GM18870 (cell line): ENCODE results near the gene EXD3.

Source experiments
- ATAC-seq: cut with Tn5 transposase; IDR thresholded peaks from one replicate; pipeline ENCODE4 v1.9.1; 2021; ENCODE audit warnings: moderate library complexity; ENCODE audit not compliant: unreplicated experiment

Gene EXD3

GRCh38 chr9:137432687-137433348 is 9.9 kb upstream of the EXD3 start:
- no peak for ATAC-seq

- no peak for ATAC-seq
Measured at GRCh38 chr9:137431416-137431931, 8.5 kb upstream of the EXD3 start.

GRCh38 chr9:137430723-137431415 is 7.9 kb upstream of the EXD3 start:
- ATAC-seq, result no peak

GRCh38 chr9:137429974-137430722 is 7.2 kb upstream of the EXD3 start:
- ATAC-seq, result no peak

- no peak for ATAC-seq
Measured at GRCh38 chr9:137429546-137429890, 6.6 kb upstream of the EXD3 start.

GRCh38 chr9:137428841-137429545 is 6.0 kb upstream of the EXD3 start:
- no peak for ATAC-seq

- no peak for ATAC-seq
Measured at GRCh38 chr9:137428311-137428630, 5.3 kb upstream of the EXD3 start.

GRCh38 chr9:137427454-137428310 is 4.7 kb upstream of the EXD3 start:
- no peak for ATAC-seq

- ATAC-seq, result no peak
Measured at GRCh38 chr9:137426018-137426681, 3.2 kb upstream of the EXD3 start.

GRCh38 chr9:137423514-137424291 is 741 bp upstream of the EXD3 start:
- ATAC-seq, result no peak

- ATAC-seq, result no peak
Measured at GRCh38 chr9:137421838-137422603, 941 bp downstream of the EXD3 start.

GRCh38 chr9:137417161-137418021 is 5.6 kb downstream of the EXD3 start:
- no peak for ATAC-seq

GRCh38 chr9:137416563-137417151 is 6.3 kb downstream of the EXD3 start:
- no peak for ATAC-seq

GRCh38 chr9:137416006-137416562 is 6.9 kb downstream of the EXD3 start:
- no peak for ATAC-seq

- no peak for ATAC-seq
Measured at GRCh38 chr9:137415451-137415850, 7.5 kb downstream of the EXD3 start.

GRCh38 chr9:137412431-137412830 is 10.5 kb downstream of the EXD3 start:
- no peak for ATAC-seq
